K562 (cell line): Measurements from ENCODE around the gene SNAPC5. TPM values are rescaled to one million over a fixed set of nuclear protein-coding genes. Genes with fewer than 3 reads are reported as not detected.

Source experiments
- ARNT ChIP-seq, 2 experiments: fragments of 450-650 bp; IDR thresholded peaks; 2 replicates each; pipeline ENCODE4 v1.6.1; 2016; ENCODE audit warnings: mild to moderate bottlenecking in 1 of 2
- CBFA2T2 ChIP-seq: fragments of 450-650 bp; conservative IDR thresholded peaks from 2 replicates; pipeline ENCODE4 v1.6.1; 2017; ENCODE audit warnings: mild to moderate bottlenecking
- E2F1 ChIP-seq: sonication (generic); formaldehyde crosslinking; IDR thresholded peaks from 2 replicates; pipeline ENCODE4 v1.8.1; 2023; ENCODE audit warnings: mild to moderate bottlenecking, missing genetic modification reagents, moderate library complexity
- EGR1 ChIP-seq: fragments of 450-650 bp; conservative IDR thresholded peaks from 2 replicates; pipeline ENCODE4 v1.6.1; 2017; ENCODE audit warnings: mild to moderate bottlenecking
- GABPA ChIP-seq: fragments of 200-800 bp; sonication (Bioruptor generic); conservative IDR thresholded peaks from 2 replicates; pipeline ENCODE4 v1.6.1; 2016; ENCODE audit warnings: low read depth, missing genetic modification characterization, missing compliant biosample characterization
- HDAC6 ChIP-seq: IDR thresholded peaks from 2 replicates; pipeline ENCODE4 v1.6.1; 2012; ENCODE audit warnings: low read depth, mild to moderate bottlenecking, control low read depth, inconsistent platforms, low read length, moderate library complexity
- HMG20B ChIP-seq: fragments of 250-450 bp; sonication (Bioruptor Pico); IDR thresholded peaks from 2 replicates; pipeline ENCODE4 v1.5.0; 2021; ENCODE audit warnings: mild to moderate bottlenecking
- HNRNPH1 ChIP-seq: fragments of 200-400 bp; formaldehyde crosslinking; optimal IDR thresholded peaks from 2 replicates; pipeline ENCODE3; 2017; ENCODE audit warnings: low read depth, mild to moderate bottlenecking, low read length, moderate library complexity
- ID3 ChIP-seq, 2 experiments: fragments of 250-450 bp in 1 of 2; fragments of 450-650 bp in 1 of 2; sonication (Bioruptor Pico) in 1 of 2; IDR thresholded peaks; 2 replicates each; pipeline versions ENCODE4 v1.6.1 to v1.8.0; 2016 to 2021; ENCODE audit warnings: mild to moderate bottlenecking in 2 of 2, moderate library complexity in 2 of 2, missing compliant biosample characterization in 1 of 2, missing genetic modification characterization in 1 of 2
- JUNB ChIP-seq: fragments of 450-650 bp; formaldehyde crosslinking; conservative IDR thresholded peaks from 2 replicates; pipeline ENCODE4 v1.4.0; 2020; ENCODE audit warnings: mild to moderate bottlenecking
- POLR2G ChIP-seq: fragments of 200-400 bp; formaldehyde crosslinking; IDR thresholded peaks from 2 replicates; pipeline ENCODE4 v1.6.1; 2017; ENCODE audit warnings: low read depth, mild to moderate bottlenecking, antibody characterized with exemption, low read length, moderate library complexity
- SMARCB1 ChIP-seq: IDR thresholded peaks from 2 replicates; pipeline ENCODE4 v1.6.1; 2011; ENCODE audit warnings: improper control_type of control experiment, low read depth; ENCODE audit not compliant: insufficient read length
- TAL1 ChIP-seq: fragments of 450-650 bp; IDR thresholded peaks from 2 replicates; pipeline ENCODE4 v1.6.1; 2016; ENCODE audit warnings: mild to moderate bottlenecking
- TEAD1 ChIP-seq, 2 experiments: fragments of 450-650 bp in 1 of 2; sonication (generic) in 1 of 2; formaldehyde crosslinking; IDR thresholded peaks; 2 replicates each; pipeline versions ENCODE4 v1.4.0 to v1.8.0; 2020 to 2022; ENCODE audit warnings: mild to moderate bottlenecking in 2 of 2, missing genetic modification reagents in 1 of 2
- YY1 ChIP-seq, 3 experiments: IDR thresholded peaks; 2 replicates each; pipeline ENCODE4 v1.6.1; 2011; ENCODE audit warnings: low read length in 2 of 3, mild to moderate bottlenecking in 2 of 3, moderate library complexity in 2 of 3, borderline replicate concordance in 1 of 3, control low read depth in 1 of 3, low read depth in 1 of 3; ENCODE audit not compliant: insufficient read depth in 3 of 3, insufficient replicate concordance in 2 of 3, control insufficient read depth in 1 of 3, insufficient read length in 1 of 3; ENCODE audit errors: extremely low read depth in 1 of 3
- ZNF134 ChIP-seq: fragments of 250-450 bp; sonication (Bioruptor Pico); conservative IDR thresholded peaks from 2 replicates; pipeline ENCODE4 v1.4.0; 2020
- ZNF24 ChIP-seq: fragments of 450-650 bp; IDR thresholded peaks from 2 replicates; pipeline ENCODE4 v1.6.1; 2016
- ZNF280A ChIP-seq: fragments of 450-650 bp; IDR thresholded peaks from 2 replicates; pipeline ENCODE4 v1.6.1; 2018; ENCODE audit warnings: mild to moderate bottlenecking, low read depth; ENCODE audit not compliant: partially characterized antibody
- ZNF586 ChIP-seq: fragments of 450-650 bp; formaldehyde crosslinking; conservative IDR thresholded peaks from 2 replicates; pipeline ENCODE4 v1.4.0; 2020; ENCODE audit warnings: mild to moderate bottlenecking, moderate library complexity
- ZNF699 ChIP-seq: fragments of 250-450 bp; sonication (Bioruptor Pico); IDR thresholded peaks from 2 replicates; pipeline ENCODE4 v1.8.0; 2021; ENCODE audit warnings: mild to moderate bottlenecking, moderate library complexity; ENCODE audit not compliant: insufficient replicate concordance
- ZNF75A ChIP-seq: fragments of 450-650 bp; formaldehyde crosslinking; IDR thresholded peaks from 2 replicates; pipeline ENCODE4 v1.4.0; 2020; ENCODE audit warnings: mild to moderate bottlenecking
- polyA plus RNA-seq, 8 experiments: library from polyadenylated mRNA; depleted of rRNA in 4 of 8; stranded (reverse) in 5 of 8; unstranded in 3 of 8; fragments of >200 nt; fragmentation: Nextera tagmentation in 2 of 8; fragmentation: Illumina TruSeq in 1 of 8; extraction: Ambion mirVana in 2 of 8; extraction: Trizol in 1 of 8; gene quantifications; 2 replicates each; pipeline versions ENCODE4 v1.2.1 to v1.2.3, GENCODE V29; 2011 to 2014; ENCODE audit warnings: inconsistent platforms in 1 of 8, missing spikeins in 1 of 8
- total RNA-seq, 7 experiments: library from RNA; depleted of rRNA in 6 of 7; stranded (reverse); fragments of >200 nt in 6 of 7; fragmentation: Illumina TruSeq in 2 of 7; extraction: Trizol in 2 of 7; gene quantifications; 2 replicates each; pipeline versions ENCODE4 v1.2.1 to v1.2.3, GENCODE V29; 2011 to 2021; ENCODE audit warnings: low replicate concordance in 1 of 7

Gene SNAPC5
- total and polyA plus RNA-seq, 9 of the 15 experiments (the other 6 are each of a cell fraction or from before 2014, with no cell fraction given): 52.8 to 155 (median 96.5) TPM

- TF ChIP-seq HDAC6: 0 out of 2 replicates have a peak, but pooled peaks have one; percentile 34
- no peak for TF ChIP-seq JUNB
- peak; percentile 50 for TF ChIP-seq EGR1
- TF ChIP-seq ZNF699: no peak
- TF ChIP-seq SMARCB1: no peak
- TF ChIP-seq ZNF75A (CRISPR knock-in tag): no peak; the same call in 1 of the 2 replicates
- TF ChIP-seq ARNT (IDR thresholded peaks at IDR 0.05): peak in 1 of 2 experiments; percentile 83; a peak in 2 of 4 replicates
- TF ChIP-seq YY1 (IDR thresholded peaks at IDR 0.05; ENCODE audit: borderline replicate concordance in 1 of 3, control insufficient read depth in 1 of 3, extremely low read depth in 1 of 3, insufficient read depth in 3 of 3, insufficient read length in 1 of 3, insufficient replicate concordance in 2 of 3, low read depth in 1 of 3, low read length in 2 of 3): peak in 2 of 3 experiments; percentile 64 to 68
- TF ChIP-seq ZNF24: peak; percentile 31; the same call in 1 of the 2 replicates
- TF ChIP-seq POLR2G: peak; percentile 97
- TF ChIP-seq ID3 (CRISPR knock-in tag; IDR thresholded peaks at IDR 0.05): no peak
- TF ChIP-seq ID3 (tag; IDR thresholded peaks at IDR 0.05): 0 out of 2 replicates have a peak, but pooled peaks have one; percentile 54
- TF ChIP-seq ZNF134 (CRISPR knock-in tag): no peak
- TF ChIP-seq TEAD1 (CRISPR knock-in tag; IDR thresholded peaks at IDR 0.05): peak; percentile 79 to 83
- no peak for TF ChIP-seq HMG20B (CRISPR knock-in tag)
- no peak for TF ChIP-seq TAL1
- TF ChIP-seq ZNF586: no peak
- no peak; the same call in 1 of the 2 replicates for TF ChIP-seq E2F1 (CRISPR knock-in tag)
- TF ChIP-seq HNRNPH1: no peak
- peak; percentile 87 for TF ChIP-seq GABPA (tag)
- 0 out of 2 replicates have a peak, but pooled peaks have one; percentile 16 for TF ChIP-seq CBFA2T2
- no peak for TF ChIP-seq ZNF280A
Measured at GRCh38 chr15:66497502-66498455, at the start of gene SNAPC5 (continued).
